ENCODE data around the gene ART1.
"Not testable (repeated sequence)": the region's sequence is repeated elsewhere in the genome, so short reads cannot be mapped to it uniquely, and the experiment has no call there.

The ART1 gene, protein sequence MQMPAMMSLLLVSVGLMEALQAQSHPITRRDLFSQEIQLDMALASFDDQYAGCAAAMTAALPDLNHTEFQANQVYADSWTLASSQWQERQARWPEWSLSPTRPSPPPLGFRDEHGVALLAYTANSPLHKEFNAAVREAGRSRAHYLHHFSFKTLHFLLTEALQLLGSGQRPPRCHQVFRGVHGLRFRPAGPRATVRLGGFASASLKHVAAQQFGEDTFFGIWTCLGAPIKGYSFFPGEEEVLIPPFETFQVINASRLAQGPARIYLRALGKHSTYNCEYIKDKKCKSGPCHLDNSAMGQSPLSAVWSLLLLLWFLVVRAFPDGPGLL

DNA sequence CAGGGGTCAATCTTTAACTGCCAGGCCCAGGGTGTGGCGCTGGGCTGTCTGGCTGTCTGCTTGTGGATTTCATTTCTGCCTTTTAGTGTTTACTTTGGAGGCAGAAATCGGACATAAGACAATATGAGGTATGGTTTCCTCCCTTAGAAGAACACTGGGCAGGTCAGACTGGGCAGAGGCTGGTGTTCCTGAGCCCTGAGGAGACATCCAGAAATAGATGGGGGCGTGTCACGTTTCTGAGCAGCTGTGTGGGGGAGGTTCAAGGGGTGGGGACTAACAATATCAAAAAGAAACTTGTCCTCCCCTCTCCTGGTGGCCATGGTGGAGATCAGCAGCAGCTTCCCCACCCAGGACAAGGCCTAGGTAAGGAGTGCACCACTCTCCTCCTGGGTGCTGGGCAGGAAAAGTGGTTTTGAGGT lies at the start of gene ART1:
TSS of gene ART1 (plus strand) at position 312 of the 419 bp plus-strand sequence. CDS start 14,086 bp downstream, outside the sequence.
- no peak for DNase-seq

DNA sequence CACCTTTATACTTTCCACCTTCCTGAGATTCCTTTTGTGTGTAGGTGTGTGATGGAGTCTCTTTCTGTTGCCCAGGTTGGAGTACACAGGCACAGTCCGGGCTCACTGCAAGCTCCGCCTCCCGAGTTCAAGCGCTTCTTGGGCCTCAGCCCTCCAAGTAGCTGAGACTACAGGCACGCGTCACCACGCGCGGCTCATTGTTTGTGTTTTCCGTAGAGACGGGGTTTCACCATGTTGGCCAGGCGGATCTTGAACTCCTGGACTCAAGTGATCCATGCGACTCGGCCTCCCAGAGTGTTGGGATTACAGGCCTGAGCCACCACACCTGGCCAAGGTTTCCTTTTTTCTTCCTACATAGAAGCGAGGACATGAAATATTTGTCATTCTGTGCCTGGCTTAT lies 47.2 kb upstream of the ART1 start:
- not testable (repeated sequence) for DNase-seq

DNA sequence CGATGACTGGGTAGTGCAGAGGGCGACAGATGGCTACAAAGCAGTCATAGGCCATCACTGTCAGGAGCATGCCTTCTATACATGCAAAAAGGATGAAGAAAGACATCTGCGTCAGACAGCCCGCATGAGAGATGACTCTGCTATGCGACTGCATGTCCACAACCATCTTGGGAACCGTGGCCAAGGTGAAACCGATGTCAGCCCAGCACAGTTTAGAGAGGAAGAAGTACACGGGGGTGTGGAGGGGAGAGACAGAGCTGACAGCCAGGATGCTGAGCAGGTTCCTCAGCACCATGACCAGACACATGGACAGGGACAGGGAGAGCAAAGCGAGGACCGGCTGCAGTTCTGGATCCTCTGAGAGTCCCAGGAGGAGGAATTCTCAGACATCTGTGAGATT lies 44.7 kb upstream of the ART1 start:
- DNase-seq, result not testable (repeated sequence)

DNA sequence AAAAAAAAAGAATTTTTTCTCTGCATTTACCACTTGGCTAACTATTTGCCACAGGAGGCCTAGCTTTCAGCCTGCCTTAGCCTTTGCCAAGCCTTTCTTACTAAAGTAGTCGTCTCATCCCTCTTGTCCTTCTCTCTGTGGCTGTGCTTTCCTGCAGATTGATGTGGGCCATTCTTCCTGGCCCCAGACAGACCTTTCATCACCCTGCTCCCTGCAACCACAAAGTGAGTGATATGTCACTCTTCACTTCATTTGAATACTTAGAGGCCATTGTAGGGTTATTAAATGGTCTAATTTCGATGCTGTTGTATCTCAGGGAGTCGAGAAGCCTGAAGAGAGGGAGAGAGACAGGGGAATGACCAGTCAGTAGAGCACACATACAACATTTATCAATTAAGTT lies 40.8 kb upstream of the ART1 start:
- DNase-seq, result no peak

DNA sequence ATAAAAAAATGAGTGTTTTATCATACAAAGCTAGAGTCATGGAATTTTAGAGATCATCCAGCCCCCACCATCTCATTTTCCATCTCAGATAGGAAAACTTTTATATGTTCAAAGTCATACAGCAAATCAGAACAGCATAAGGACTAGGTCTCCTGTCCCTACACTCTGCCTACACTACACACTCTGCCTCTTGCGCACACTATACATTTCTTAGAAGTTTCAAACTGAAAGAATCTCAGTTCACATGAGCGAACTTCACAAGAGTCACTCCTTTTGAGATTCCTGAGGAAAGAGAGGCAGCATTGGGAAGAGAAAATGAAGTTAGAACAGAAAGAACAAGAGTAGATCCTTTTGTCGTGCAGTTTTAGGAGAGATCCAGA lies 39.7 kb upstream of the ART1 start:
- DNase-seq, result no peak

DNA sequence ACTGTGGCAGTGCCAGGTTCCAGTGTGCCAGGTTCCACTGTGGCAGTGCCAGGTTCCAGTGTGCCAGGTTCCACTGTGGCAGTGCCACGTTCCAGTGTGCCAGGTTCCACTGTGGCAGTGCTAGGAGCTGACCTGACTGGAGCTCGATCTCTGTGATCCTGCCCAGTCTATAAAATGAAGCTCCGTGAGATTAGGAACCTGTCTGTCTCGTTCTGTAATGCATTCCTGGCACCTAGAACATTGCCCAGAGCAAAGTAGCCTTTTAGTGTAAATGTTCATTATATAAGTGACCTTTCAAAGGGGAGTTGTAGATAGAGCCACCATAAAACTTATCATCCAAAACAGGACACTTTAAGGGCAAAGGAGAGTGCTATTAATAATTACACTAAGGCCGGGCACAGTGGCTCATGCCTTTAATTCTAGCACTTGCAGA lies 39.1 kb upstream of the ART1 start:
- DNase-seq, result no peak

DNA sequence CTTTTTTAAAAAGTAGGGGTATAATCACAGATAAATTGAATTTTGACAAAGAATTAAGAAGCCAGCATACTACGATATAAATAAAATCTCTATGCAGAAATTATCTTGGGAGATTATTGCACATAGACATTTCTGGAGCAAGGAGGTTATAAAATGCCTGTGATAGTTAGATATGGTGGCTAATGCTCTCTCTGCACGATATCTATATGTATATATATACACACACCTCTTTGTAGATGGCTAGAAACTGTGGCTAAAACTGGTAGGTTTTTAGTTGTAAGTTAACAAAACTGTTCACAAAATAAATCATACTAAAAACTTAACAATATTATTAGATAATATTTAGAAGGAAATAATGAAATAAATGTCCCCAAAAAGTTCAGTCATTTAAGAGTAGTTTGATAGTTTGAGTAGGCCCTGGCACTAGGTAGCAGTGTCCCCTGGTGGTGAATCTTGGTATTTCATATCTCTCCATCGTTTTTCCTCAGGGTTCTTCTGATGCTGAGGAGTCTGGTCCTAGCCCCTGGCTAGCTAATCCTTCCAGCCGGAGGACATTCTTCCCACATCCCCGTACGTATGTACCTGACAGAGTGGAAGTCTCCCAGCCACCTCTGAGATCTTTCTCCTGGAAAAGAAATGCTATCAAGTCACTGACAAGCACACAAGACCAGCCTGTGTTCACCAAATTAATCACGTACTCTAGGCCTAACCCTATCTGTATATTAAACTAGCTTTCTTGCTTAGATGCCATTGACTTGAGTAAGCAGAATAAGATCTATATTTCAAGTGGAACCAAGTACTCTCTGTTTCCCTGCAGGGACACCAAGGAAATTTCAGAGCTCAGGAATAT lies 35.3 kb upstream of the ART1 start:
- no peak for DNase-seq

DNA sequence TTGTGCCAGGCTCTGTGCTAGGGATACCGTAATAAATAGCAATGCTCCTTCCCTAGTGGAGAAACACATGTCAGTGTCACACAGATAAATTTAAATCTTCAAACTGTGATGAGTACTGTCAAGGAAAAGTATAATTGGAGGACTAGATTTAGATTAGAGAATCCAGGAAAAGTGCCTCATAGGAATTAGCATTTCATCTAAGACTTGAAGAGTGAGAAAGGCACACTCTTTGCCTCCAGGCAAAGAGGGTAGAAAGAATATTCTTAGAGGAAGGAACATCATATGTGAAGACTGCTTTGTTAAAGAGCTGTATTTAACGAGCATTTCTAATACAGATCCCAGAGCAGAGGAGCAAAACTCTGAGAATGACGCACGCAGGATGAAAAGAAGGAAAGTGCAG lies 34.1 kb upstream of the ART1 start:
- no peak for DNase-seq

DNA sequence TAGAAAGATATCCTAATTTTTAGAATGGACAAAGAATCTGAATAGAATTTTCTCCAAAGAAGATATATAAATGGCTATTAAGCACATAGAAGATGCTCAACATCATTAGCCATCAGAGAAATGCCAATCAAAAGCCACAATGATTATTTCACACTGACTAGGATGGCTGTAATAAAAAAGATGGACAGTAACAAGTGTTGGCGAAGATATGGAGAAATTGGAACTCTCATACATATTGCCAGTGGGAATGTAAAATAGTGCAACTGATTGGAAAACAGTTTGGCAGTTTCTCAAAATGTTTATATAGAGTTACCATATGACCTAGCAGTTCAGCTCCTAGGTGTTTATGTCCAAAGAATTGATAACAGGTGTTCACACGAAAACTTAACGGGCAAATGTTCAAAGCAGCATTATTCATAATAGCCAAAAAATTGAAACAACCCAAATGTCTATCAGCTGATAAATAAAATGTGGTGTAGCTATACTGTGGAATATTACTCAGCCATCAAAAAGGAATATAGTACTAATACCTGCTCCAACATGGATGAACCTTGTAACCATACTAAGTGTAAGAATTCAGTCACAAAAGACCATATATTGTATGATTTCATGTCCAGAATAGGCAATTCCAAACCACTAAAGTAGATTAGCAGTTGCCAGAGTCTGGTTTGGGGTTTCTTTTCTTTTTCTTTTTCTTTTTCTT lies 32.8 kb upstream of the ART1 start:
- no peak for DNase-seq

DNA sequence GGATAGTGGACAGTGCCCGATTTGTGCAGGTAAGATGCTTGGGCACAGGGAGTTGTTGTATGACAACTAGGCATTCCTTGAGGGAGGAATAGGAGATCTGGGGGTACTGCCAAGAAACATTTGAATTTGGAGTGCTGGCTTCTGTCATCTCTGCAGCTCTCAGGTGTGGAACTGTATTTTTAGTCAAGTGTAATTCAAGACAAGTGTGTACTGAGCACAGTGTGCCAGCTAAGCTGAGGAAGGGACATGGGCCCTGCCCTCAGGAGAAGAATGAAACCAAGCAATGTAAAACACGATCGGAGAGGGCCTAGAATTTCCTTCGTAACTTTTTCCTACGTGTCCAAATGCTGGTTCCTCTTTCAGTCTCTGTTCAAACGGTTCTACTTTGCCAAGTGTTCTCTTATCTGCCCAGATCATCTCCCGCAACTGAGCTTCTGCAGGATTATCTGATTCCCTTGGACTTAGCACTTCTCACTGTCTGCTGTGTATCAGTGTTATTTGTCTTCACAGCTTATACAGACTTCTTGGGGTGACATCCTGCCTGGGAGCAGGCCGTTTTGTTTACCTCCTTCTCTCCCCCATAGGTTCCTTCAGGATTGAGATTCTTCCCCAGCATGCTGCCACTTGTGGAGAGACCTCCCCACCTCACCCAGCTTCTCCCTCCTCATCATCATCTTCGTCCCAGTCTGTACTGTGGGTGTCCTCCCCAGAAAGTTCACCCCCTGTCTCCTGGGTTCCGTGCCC lies 30.8 kb upstream of the ART1 start:
- no peak for DNase-seq

DNA sequence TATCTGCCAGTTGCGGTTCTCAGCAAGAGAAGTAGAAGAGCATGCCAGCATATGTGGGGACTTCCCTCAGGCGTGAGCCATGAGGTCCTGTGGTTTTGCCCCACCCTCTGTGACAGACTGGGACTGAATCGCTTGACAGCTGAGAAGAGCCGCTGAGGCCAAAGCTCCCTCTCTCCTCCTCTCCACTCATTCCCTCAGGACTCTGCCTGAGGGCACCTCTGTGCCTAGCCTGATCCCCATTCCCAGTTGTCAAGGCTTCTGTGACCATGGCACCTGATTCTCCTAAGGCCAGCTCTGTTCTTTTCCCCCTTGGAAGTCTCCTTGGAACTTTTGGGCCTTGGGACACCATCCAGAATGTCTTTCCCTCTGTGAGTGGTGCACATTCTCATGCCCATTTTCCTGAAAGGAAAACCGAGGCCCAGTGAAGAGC lies 30.2 kb upstream of the ART1 start:
- no peak for DNase-seq

DNA sequence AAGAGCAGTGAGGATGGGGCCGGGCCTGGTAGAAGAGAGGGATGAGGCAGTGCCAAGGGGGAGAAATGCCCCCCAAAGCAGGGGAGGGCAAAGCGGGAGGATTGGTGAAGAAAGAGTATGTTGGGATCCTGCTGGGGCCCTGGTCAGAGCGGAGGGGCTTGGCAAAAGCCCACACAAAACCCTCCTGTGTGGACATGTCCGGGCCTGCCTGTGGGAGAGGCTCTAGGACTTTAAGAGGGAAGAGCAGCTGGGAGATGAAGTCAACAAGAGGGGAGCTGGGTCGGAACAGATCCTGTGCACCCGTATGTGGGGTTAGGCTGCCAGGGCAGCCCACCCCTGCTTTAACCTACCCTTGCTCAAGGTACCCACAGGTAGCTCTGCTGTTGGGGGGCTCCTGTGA lies 28.9 kb upstream of the ART1 start:
- no peak for DNase-seq

DNA sequence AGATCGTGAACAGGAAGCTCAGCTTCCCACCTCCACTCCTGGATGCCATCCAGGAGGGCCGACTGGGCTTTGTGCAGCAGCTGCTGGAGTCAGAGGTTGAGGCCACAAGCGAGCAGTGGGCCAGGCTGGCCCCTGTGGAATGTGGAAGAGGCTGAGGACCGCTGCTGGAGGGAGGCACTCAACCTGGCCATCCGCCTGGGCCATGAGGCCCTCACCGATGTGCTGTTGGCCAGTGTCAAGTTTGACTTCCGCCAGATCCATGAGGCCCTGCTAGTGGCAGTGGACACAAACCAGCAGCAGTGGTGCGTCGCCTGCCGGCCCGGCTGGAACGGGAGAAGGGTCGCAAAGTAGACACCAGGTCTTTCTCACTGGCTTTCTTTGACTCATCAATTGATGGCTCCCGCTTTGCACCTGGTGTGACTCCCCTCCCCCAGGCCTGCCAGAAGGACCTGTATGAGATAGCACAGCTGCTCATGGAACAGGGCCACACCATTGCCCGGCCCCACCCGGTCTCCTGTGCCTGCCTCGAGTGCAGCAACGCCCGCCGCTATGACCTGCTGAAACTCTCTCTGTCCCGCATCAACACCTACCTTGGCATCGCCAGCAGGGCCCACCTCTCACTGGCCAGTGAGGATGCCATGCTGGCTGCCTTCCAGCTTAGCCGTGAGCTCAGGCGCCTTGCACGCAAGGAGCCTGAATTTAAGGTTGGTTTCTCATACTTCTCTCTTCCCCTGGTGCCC lies 28.0 kb upstream of the ART1 start:
- DNase-seq, result no peak

DNA sequence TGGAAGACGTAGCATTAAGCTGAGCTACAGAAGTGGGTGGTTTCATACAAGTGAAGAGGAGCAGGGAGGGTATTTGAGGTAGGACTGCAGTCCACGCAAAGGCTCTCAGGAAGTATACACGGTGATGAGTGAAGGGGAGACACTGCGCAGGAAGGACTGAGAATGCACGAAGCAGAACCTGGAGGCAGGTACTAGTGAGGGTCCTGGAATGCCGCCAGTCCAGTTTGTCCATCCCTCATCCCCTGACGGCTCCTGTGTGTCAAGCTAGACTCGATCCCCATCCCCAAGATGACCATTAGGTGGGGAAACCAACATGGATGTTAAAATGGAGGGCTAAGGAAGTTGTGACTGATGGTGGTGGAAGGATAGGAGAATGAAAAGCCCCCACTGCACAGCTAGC lies 26.9 kb upstream of the ART1 start:
- no peak for DNase-seq

DNA sequence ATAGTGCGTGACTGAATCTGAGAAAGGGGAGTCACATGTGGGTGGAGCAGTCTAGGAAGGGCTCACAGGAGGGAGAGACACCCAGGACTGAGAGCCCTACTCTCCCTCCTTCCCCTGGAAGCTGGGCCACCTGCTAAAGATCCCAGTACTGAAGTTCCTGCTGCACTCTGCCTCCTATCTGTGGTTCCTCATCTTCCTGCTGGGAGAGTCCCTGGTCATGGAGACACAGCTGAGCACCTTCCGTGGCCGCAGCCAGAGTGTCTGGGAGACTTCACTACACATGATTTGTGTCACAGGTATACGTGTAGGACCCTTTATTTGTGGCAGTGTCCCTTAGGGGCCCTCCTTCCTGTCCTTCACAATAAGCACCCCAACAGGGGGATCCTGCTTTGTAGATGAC lies 22.4 kb upstream of the ART1 start:
- DNase-seq, result no peak

DNA sequence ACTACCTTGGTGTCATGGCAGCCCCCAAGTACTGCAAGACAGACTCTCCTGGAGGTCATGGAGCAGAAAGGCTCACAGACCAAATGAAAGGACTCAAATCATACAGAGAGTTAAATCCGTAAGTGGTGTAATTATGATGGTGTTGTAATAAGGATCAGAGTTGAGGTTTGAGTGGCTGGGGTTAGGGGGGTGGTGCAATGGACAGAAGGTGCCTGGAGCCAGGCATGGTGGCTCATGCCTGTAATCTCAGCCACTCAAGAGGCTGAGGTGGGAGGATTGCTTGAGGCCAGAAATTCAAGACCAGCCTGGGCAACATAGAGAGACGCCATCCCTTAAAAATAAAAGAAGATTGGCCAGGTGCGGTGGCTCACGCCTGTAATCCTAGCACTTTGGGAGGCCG lies 21.8 kb upstream of the ART1 start:
- no peak for DNase-seq

DNA sequence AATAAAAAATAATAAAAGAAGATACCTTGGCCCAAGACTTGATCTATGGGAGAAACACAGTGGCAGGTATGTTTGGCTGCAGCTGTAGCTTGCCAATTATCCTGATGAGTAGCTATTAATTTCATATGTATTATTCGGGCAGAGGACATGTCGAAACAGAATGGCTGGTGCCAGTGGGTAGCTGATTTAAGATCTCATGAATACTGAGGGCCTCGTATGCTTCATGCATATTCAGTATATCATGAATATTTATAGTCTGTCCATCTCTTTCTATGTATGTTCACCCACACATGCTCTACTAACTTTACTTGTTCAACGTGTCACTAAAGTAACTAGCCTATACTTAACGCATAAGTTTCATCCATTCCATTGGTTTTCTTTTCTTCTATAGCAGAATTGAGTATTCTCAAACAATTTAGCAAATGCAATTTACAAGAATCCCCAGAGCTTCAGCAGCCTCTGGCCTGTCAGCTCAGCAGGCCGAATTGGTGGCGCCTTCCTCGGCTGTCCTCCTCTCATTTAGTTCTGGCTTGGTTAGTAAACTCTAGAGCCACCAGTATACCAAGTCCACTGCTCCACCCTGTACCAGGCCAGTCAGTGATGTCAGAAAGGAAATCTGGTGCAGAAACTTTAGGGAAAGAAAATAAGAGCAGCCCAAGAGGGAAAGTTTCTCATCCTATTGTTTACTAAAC lies 21.0 kb upstream of the ART1 start:
- DNase-seq, result no peak

DNA sequence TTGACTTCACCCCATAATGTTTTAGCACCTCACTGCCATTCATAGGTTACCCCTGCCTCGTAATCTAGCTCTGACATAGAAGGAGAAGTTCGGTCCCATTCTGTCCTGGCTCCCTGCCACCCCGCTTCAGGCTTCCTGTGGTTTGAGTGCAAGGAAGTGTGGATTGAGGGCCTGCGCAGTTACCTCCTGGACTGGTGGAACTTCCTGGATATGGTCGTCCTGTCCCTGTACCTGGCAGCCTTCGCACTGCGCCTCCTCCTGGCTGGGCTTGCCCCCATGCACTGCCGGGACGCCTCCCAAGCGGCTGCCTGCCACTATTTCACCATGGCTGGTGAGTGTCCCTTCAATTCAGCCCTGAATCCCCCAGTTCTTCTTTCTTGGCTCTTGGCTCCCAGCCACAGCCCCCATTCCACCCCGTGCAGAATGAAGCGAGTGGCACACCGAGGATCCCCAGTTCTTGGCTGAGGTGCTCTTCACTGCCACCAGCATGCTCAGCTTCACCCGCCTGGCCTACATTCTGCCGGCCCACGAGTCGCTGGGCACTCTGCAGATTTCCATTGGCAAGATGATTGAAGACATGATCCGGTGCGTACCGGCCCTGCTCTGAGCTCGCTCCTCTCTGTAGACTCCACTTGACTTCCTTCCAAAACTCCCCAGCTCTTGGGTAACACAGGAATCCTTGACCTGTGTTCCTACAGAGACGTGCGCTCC lies 18.5 kb upstream of the ART1 start:
- DNase-seq, result no peak

DNA sequence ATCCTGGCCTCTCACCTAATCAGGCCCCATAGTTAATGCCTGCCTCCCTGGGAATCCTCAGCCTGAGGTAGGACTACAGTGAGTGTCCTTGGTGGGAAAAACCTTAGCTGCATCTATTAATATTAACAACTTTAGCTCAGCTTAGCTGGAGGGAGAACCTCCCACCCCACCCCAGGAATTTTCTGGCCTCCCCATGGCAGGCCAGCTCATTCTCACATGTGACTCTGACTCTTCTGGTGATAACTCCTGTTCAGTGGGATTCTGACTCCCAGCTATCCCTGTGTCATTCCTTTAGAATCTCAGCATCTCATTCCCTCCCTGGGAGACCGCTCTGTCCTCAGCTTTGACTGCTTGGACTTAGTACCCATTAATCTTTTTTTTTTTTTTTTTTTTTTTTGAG lies 17.6 kb upstream of the ART1 start:
- DNase-seq, result no peak

DNA sequence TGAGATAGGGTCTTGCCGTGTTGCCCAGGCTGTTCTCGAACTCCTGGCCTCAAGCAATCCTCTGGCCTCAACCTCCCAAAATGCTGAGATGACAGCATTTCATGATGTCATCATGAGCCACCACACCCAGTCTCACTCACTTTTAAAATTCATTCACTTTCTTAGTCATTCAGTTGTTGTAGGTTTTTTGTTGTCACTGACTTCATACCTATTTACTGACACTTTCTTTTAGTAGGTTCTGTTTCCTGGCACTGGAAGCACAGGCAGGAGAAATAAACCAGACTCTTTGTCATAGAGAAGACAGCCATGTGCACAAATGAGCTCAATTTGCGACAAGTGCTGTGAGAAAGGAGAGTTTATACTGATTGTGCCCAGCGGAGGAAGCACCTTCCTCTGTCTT lies 13.6 kb upstream of the ART1 start:
- no peak for DNase-seq
